OCI-LY7 (cell line): ENCODE data around the gene IL9R.

ENCODE experiments used
- EZH2phosphoT487 ChIP-seq: fragments of 200-600 bp; sonication (generic); IDR thresholded peaks from 2 replicates; pipeline ENCODE4 v1.6.1; 2018; ENCODE audit warnings: low read depth, borderline replicate concordance, mild to moderate bottlenecking, mixed run types, antibody characterized with exemption, low read length, moderate library complexity, mixed read lengths
- TF ChIP-seq, protein P1 (sequence below): fragments of 200-600 bp; sonication (generic); conservative IDR thresholded peaks from 2 replicates; pipeline ENCODE4 v1.5.1; 2014; ENCODE audit warnings: mild to moderate bottlenecking, antibody characterized with exemption, low read length, moderate library complexity, mixed read lengths

- TF ChIP-seq, protein P1, sequence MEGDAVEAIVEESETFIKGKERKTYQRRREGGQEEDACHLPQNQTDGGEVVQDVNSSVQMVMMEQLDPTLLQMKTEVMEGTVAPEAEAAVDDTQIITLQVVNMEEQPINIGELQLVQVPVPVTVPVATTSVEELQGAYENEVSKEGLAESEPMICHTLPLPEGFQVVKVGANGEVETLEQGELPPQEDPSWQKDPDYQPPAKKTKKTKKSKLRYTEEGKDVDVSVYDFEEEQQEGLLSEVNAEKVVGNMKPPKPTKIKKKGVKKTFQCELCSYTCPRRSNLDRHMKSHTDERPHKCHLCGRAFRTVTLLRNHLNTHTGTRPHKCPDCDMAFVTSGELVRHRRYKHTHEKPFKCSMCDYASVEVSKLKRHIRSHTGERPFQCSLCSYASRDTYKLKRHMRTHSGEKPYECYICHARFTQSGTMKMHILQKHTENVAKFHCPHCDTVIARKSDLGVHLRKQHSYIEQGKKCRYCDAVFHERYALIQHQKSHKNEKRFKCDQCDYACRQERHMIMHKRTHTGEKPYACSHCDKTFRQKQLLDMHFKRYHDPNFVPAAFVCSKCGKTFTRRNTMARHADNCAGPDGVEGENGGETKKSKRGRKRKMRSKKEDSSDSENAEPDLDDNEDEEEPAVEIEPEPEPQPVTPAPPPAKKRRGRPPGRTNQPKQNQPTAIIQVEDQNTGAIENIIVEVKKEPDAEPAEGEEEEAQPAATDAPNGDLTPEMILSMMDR = no peak
- no peak for TF ChIP-seq EZH2phosphoT487
Observed at GRCh38 chrX:155967653-155968325, 29.7 kb upstream of the IL9R start.
